GM18499 (cell line): ENCODE results near the gene PRICKLE3.
A peak's percentile ranks its signal among the peaks of the same experiment; 100 is the strongest.
"Not testable (repeated sequence)": the region's sequence is repeated elsewhere in the genome, so short reads cannot be mapped to it uniquely, and the experiment has no call there.

Experiments used
- ATAC-seq: cut with Tn5 transposase; IDR thresholded peaks from one replicate; pipeline ENCODE4 v1.9.1; 2021; ENCODE audit warnings: moderate number of reproducible peaks; ENCODE audit not compliant: insufficient read depth, unreplicated experiment

The PRICKLE3 gene

DNA sequence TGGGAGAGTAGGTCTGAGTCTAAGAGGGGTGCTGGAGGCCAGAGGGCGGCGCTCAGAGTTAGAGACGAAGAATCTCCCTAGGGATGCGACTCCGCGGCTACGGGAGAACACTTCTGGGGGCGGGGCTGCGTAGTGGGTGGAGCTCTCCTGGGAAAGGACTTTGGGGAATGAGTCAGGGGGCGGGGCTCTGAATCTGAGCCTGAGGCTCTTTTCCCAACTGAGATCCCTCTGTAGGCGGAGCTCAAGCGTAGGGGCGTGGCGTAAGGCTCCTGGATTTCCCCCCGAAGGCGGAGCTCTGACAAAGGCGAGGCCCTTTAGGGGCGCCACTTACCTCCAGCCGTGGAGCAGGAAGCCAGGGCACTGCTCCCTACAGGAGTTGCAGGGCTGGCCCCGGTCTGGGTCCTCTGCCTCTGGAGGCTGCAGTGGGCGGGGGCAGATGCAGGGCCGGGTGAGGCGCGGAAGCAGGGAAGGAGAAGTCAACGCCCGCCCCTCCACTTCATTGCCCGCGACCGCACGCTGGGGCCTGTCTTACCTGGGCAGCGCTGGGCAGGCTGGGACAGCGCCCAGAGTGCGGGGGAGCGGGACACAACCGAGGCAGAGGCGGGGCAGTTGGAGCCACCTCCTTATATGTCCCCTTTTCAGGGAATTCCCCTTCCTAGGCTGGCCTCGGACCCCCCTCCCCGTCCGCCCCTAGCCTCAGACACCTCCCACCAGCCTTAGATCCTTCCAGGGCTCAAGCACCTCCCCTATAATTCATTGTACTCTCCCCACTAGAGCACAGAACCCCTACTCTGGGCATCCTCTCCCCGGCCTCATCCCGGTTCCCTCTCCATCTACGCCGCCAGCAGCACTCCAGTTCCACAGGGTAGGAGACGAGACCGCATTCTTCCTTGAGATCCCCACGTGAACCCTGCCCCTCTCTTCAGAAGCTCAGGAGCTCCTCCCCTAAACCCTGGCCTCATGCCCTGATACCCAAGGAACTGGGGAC is 1.6 kb downstream of the PRICKLE3 start:
- no peak for ATAC-seq

DNA sequence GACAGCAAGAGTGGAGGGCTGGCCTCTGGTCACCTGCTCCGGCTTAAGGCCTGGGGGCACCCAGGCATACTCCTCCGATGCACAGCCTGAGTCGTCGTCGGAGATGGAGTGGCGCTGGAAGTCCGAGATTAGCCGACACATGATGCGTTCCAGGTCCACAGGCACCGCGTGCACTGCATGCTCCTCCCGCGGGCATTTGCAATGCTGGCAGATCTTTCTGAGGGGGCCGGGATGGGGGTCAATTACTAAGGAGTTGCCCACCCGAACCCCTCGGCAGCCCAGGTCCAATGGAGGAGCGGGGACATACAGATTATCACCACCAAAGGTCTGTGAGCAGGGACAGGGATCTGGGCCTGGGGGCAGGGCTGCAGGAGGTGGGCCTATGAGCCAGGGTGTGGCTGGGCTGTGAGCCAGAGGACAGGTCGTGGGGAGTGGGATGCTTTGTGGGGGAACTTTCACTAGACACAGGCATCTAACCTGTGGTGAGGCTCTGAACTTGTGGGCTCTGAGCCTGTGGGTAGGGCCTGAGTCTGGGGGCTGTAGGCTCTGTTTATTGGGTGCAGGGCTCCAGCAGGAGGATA is 2.4 kb downstream of the PRICKLE3 start:
- ATAC-seq = no peak

DNA sequence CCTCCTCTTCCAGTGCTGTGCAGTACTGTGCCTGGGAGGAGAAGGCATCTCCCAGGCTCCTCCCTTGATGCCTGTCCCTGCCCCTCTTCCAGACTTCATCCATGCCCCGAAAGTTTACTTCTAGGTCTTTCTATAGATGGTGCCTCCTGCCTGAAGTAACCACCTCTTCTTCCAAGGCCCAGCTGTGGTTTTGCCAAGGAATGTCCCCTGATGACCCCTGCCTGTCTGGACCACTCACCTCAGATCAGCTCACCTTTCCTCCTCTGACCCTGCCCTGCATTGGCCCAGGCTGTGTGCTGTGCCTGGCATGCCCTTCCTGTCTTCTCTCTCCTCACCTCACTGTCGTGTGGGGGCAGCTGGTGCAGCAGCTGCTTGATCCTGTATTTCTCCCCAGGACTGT is 6.8 kb downstream of the PRICKLE3 start:
- no peak for ATAC-seq

GRCh38 chrX:49178537-49178936 is 7.6 kb downstream of the PRICKLE3 start:
- no peak for ATAC-seq

GRCh38 chrX:49177873-49178480 is 8.2 kb downstream of the PRICKLE3 start:
- no peak for ATAC-seq

DNA sequence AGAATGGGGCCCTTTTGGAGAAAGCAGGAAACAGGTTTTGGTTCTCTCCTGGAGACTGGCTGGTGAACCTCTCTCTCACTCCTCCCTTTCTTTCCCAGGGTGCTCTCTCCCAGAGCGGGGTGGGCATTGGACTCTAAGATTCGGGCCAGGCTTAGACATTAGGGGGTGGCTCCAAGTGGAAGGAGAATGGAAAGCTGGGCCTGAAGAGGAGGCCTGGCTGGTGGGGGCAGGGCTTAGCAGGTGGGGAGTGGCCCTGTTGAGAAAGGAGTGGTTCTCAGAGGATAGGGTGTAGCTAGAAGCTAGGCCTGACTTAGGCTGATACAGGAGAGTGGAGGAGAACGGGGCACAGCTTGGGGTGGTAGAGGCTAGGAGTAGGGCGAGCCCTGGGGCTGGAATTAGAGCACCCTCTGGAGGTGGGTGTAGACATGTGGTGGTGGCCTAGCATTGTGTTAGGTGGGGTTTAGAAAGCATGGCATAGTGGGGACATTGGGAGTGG is 8.8 kb downstream of the PRICKLE3 start:
- no peak for ATAC-seq

GRCh38 chrX:49176421-49177326 is 9.5 kb downstream of the PRICKLE3 start:
- ATAC-seq = no peak

DNA sequence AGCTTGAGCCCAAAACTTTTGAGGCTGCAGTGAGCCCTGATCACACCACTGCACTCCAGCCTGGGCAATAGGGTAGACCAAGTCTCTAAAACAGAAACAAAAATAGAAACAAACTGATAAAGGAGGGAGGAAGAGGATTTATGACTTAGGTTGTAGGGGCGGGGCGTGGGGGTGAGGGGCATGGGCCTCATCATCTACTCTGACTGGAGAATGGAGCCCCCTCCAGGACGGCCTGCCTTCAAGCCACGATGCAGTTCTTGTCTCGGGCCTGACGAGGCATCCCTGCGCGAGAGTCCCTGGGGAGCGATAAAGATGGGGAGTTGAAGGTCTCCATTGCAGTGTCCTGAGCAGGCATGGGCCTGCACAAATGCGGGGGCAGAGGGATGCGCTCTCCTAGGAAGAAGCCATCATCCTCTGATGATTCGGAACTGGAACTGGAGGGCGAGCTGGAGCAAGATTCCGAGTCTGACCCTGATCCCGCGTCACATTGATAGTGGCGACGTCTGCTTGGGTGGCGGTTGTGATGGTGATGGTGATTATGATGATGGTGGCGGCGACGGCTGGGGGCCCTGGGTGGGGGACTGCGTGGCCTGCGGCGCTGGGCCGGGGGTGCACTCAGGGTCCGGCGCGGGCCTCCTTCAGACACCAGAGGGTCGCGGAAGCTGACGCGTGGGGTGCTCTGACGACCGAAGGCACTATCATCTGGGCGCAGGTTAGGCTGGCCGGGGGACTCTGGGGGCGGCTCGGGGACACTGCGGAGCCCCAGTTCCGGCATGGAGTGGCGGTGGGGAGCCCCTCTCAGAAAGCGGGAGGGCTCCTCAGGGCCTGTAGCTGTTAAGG is 10.5 kb downstream of the PRICKLE3 start:
- ATAC-seq = no peak

DNA sequence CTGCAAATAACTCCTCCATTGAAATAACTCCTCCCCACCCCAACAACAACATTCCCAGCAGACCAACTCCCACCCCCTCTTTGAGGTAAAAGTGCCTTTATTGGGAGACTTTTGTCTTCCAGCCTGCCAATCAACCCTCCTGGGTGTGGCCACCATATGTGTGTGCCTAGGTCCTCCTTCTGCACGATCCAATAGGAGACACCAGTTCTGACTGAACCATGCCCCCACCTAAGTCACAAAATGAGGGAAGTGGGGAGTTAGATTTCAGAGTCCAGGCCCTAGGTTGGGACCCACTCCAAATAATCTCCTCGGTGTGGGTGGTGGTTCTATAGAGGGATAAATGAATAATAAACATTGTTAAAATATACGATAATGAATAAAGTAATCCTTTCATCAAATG is 11.4 kb downstream of the PRICKLE3 start:
- ATAC-seq = no peak

- not testable (repeated sequence) for ATAC-seq
Observed at GRCh38 chrX:49173544-49173943, 12.6 kb downstream of the PRICKLE3 start.

DNA sequence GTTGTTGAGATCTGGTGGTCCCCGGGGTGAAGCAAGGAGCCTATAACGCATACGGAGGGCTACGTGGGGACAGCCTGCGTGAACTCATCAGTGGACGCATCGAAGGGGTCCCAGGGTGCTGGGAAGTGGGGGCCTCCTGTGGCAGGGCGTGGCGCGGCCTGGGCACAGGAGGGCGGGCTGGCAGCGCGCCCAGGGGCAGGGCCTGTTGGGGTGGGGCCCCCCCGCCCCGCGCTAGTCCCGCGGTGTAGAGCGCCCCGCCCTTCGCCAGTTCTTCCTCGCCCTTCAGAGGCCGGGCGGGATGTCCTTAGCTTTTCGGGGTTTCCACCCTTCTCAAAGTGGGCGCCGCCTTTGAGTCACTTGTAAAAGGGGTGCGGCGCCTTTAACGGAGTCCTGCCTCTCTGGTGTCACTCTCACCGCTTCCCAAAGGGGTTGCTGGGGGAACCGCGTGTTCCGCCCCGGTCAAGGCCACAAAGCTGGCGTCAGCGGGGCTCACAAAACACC is 13.8 kb downstream of the PRICKLE3 start:
- peak; percentile 50 for ATAC-seq

DNA sequence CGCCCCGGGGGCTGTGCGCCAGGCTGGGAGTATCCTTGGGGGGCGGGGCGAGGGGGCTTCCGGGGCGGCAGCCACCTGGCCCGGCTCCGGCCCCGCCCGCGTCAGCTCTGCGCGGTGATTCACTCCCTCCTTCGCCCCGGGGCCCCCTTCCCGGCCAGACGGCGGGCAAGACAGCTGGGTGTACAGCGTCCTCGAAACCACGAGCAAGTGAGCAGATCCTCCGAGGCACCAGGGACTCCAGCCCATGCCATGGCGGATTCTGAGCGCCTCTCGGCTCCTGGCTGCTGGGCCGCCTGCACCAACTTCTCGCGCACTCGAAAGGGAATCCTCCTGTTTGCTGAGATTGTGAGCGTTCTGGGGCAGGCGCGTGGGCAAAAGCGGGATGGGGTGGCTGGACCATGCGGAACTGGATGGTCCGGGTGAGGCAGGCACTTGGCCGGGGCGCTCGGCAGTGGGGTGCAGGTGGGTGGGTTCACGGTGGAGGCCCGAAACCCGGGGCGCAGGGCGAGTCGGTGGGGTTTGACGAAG is 14.4 kb downstream of the PRICKLE3 start, which contains the start of gene PLP2:
TSS of gene PLP2 (plus strand) at position 147 of the 528 bp plus-strand sequence. CDS start at position 250, 103 bp downstream.
- no peak for ATAC-seq

- ATAC-seq = no peak
Observed at GRCh38 chrX:49167740-49168108, 18.4 kb downstream of the PRICKLE3 start.

DNA sequence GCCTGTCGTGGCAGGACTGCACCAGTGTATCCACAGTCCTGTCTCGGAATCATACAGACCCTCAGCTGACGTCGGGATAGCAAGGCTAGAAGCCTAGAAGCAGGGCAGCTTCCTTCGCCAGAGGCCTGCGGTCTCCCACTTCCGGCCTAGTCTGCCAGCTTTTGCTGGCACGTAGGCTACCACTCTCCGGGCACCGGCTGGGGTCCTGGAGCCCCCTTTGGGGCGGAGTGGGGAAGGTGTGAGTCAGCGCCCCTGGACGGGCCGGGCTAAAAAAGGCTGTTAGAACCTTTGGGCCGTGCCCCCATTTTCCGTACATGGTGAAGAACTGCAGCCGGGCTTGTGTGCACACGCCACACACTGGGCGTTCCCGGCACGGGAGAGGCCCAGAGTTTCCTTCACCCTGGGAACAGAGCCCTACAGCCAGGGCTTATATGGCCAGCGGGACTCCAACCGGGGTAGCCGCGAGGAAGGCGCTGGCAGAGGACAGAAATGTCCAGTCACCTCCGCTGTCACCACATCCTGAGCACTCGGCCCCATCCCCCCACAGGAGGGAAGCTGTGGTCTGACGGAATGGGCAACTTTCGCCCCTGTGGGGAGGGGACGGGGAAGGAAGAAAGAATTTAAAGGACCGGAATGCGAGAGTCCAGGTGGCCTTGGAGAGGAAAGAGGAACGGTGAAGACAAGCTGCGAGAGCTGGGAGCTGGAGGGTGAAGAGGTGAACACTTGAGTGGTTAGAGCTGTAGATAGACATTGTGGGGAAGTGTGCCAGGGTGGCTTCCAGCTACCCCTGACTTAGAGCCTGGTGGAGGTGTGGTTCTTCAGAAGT is 19.0 kb downstream of the PRICKLE3 start:
- no peak for ATAC-seq

DNA sequence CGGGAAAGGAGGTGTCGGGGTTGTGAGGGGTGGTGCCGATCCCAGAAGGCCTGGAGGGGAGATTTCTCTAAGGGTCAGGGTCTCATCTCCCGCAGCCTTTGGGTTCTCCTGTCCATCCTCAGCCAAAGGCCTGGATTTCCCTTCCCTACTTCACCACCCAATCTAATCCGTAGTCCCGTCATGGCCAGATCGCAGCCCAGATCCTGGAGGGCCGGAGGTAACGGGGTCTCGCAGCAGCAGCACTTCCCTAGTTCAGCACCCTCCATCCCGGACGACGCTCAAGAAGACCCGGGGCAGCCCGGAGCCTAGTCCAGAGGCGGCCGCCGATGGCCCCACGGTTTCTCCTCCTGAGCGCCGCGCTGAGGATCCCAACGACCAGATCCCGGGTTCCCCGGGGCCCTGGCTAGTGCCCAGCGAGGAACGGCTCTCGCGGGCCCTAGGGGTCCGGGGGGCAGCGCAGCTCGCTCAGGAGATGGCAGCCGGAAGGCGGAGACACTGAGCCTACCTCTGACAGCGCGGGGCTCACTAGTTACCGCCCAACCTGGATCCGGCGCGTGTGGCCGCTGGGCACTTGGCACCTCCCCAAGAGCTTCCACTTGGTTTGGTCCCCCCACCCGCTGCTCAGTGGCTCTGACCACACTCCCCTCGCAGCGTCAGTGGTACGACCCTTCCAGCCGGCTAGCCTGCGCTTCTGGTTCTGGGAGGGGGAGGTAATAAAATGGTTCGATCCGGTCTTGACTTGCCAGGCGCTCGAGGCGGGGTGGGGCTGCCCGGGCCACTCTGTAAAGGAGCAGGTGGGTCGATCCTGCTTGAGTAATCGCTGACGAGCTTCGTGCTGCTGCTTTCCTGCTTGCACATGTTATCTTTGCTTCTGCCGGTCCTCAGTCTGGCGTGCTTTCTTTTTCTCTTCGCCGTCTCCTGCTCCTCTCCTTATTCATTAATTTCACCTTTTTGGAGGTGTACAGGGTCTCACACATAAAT is 20.0 kb downstream of the PRICKLE3 start:
- no peak for ATAC-seq

DNA sequence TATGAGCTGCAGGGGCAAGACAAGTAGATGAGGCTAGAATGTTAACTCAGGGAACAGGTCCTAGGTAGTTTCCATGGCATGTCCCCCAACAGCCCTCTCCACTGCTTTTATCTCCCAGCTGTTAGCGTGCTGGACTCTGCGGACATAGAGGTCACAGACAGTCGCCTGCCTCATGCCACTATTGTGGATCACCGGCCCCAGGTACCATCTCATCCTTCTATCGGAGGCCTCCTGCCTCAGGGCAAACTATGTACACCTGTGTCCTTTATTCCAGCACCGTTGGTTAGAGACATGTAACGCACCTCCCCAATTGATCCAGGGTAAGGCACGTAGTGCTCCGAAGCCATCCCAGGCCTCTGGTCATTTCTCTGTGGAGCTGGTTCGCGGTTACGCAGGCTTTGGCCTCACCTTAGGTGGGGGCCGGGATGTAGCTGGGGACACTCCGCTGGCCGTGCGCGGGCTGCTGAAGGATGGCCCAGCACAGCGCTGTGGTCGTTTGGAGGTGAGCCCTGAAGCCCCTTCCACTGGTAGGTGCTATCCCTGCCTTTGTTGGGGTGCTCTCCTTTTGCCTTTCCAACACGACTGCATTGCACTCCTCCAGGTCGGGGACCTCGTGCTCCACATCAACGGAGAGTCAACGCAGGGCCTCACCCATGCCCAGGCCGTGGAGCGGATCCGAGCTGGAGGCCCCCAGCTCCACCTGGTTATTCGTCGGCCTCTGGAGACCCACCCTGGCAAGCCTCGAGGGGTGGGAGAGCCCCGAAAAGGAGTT is 21.4 kb downstream of the PRICKLE3 start:
- no peak for ATAC-seq
